Islet precursor cell (in vitro differentiated cells): ENCODE data around the gene UNC45B.
"Not testable (repeated sequence)": the region's sequence is repeated elsewhere in the genome, so short reads cannot be mapped to it uniquely, and the experiment has no call there.

Experiments
- DNase-seq: peaks from one replicate; pipeline ENCODE4 v3.0.0-alpha.2; 2018

The UNC45B gene

DNA sequence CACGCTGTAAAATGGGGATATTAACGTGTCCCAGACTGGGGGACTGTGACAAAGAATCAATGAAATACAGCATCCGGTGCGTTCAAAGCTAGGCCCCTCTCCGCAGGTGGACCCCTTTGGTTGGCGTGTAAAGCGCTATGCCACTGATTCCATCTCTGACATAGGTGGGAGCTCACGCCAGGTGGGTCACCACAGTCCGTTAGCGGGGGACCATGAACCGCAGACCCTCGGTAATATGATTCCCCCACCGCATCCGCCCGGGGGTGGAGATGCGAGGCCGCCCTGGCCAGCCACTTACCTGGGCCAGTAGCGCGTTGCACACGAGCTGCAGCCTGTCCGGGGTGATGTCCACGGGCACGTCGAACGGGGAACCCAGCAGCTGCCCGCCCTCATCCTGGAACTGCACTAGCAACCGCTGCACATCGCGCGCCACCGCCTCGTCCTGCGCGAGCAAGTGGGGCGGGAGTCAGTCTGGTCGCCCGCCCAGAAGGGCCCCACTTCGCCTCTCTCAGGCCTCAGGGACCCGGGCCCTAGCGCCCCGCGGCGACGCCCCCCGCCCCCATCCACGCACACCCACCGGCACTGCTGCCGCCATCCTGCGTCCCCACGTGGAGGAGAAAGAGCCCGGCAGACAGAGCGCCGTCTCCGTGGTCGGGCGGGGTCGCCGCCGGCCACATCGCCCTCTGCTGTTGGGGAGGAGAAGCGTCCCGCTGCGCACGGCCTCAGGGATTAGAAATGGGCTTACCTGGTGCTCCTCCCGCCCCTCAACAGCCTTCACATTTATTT, 5.7 kb upstream of the UNC45B start, which contains the start of gene NLE1:
TSS of gene NLE1 (minus strand) at position 623 of the 786 bp plus-strand sequence. CDS start at position 595, 28 bp downstream.
- DNase-seq, result peak; percentile 94

DNA sequence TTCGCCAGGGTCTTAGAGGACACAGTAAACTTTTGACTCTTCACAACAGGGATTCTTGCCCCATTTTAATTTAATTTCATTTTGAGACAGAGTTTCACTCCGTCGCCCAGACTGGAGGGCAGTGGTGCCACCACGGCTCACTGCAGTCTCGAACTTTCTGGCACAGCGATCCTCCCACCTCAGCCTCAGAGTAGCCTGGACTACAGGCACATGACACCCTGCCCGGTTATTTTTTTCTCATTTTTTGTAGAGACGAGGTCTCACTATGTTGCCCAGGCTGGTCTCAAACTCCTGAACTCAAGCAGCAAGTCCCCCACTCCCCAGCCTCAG, 5.2 kb upstream of the UNC45B start:
- no peak for DNase-seq

DNA sequence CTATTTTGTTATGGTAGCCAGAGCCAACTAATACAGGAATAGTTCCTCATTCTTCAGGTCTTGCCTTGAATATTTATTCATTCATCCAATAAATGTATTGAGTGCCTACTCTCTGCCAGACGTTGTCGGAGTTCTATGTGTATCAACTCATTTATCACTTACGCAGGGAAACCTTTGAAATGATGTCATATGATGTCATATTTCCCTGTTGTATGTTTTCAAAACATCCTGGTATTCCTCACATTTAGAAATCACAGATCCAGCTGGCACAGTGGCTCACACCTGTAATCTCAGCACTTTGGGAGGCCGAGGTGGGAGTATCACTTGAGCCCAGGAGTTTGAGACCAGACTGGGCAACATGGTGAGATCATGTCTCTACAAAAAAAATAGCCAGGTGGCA, 2.8 kb upstream of the UNC45B start:
- no peak for DNase-seq

DNA sequence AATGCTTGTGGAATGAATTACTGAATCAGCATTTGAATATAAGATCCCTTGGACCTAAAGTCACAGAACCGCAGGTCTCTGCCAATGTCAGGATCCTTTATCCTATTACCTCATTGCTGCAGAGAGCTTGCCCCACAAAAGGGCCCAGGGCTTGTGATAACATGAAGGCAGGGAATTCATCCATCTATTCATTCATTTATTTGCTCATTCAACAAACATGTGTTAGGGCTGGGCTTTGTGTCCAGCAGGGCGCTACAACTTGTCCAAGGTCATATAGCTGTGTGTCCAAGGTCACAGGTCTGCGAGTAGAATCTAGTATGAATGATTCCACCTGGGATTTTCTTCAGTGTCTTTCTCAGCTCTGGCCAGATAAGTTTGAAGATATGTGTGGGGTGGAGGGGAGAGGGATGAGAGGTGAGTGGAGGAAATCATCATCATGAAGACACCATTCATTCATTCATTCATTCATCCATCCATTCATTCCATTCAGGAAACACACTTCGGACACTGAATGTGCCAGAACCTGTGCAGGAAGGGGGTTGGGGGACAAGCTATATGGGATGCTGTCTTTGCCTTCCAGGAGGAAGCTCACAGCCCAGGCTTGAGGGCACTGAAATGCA, 1.3 kb upstream of the UNC45B start:
- DNase-seq, result no peak

DNA sequence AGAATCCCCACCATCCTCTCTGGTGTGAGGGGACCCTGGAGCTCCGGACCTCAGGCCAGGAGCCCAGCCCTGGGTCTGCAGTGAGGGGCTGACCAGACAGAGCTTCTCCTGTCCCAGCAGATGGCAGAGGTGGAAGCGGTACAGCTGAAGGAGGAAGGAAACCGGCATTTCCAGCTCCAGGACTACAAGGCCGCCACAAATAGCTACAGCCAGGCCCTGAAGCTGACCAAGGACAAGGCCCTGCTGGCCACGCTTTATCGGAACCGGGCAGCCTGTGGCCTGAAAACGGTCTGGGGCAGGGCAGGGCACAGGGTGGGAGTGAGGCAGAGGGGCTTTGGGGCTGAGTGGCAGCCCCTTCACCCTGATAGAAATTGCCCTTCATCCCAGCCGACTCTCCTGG, 527 bp downstream of the UNC45B start:
- DNase-seq, result no peak

DNA sequence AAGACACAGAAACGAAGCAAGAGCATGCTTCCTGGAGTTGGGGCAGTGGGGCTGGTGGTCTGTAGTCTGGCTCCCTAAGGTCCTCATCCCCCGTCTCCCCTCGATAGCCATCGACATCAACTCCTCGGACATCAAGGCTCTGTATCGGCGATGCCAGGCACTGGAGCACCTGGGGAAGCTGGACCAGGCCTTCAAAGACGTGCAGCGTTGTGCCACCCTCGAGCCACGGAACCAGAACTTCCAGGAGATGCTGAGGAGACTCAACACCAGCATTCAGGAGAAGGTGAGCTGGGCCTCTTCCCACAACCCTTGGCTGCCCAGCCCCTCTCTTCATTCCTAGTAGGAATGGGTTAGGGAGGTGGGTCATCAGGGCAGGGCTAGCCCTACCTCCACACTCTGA, 2.3 kb downstream of the UNC45B start:
- no peak for DNase-seq

DNA sequence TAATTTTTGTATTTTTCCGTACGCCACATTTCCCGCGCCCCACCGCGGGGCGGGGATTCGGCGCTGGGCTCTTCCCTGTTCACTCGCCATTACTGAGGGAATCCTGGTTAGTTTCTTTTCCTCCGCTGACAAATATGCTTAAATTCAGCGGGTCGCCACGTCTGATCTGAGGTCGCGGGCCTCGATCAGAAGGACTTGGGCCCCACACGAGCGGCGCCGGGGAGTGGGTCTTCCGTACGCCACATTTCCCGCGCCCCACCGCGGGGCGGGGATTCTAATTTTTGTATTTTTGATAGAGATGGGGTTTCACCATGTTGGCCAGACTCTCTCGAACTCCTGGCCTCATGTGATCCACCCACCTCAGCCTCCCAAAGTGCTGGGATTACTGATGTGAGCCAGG, 3.5 kb downstream of the UNC45B start:
- not testable (repeated sequence) for DNase-seq

DNA sequence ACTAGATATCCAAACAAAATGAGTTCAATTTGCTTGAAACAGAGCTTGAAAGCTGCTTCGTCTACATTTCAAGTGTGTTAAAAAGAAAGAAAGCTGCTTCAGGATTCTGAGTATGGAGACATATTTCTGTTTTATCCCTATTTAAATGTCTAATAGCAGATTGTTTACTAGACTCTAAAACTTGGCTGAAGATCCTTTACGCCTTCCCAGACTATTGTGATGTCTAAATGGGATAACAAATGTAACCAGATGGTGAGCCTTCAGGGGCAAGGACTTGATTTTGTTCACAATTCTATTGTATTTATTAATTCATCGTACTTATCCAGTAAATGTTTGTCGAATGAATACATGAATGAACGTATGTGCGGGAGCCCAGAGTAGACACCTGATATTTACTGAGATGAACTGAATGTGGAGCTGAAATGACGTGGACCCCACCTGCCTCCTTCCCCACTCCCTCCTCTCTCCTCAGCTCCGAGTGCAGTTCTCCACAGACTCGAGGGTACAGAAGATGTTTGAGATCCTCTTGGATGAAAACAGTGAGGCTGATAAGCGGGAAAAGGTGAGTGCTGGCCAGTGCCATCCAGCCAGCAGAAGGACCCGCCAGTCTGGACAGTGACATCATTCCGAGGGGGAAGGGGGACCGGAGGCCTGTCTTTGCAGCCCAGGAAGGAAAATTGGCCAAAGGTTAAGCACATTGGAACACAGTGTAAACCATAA, 5.0 kb downstream of the UNC45B start:
- DNase-seq, result no peak

DNA sequence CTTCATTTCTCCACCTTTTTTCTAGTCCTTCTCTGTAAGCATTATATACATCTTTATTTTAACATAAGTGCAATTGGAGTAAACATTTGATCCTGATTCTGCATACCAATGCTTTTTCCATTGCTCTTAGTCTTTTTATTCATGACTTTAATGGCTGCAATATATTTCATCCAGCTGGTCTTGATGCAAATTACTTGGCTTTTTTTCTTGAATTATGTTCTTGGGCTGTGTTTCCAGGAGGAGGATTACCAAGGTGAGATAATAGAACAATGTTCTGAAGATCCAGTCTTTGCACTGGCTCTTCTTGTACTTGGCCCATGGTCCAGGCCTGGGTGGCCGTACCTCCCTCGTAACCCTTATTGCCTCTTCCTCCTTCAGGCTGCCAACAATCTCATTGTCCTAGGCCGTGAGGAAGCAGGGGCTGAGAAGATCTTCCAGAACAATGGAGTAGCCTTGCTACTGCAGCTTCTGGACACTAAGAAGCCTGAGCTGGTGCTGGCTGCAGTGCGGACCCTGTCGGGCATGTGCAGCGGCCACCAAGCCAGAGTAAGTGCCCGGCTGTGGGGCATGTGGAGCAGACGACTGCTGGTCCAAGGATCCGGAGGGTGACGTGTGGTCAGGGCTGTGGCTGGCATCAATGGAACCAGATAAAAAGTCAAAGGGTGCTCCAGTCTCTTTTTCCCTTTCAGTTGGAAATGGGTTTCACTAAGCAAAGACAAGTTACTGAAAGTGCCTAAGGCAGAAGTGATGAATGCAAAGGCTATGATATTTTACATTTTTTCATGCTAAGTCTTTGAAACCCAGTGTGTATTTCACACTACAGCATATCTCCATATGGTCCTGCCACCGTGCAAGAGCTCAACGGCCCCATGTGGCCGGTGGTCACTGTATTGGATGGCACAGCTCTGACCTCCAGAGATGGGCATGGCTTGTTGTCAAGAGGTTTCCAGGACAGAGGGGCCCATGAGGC, 6.9 kb downstream of the UNC45B start:
- DNase-seq, result no peak

DNA sequence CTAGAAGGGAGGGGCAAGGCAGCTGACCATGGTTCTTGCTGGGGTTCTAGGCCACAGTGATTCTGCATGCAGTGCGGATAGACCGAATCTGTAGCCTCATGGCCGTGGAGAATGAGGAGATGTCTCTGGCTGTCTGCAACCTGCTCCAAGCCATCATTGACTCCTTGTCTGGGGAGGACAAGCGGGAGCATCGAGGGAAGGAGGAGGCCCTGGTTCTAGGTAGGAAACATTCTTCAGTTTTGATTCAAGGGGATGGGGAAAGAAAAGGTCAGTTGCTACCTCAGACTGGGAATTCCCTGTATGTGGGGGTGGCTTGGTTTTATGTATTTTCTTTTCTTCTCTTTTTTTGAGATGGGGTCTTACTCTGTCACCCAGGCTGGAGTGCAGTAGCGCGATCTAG, 7.6 kb downstream of the UNC45B start:
- no peak for DNase-seq

DNA sequence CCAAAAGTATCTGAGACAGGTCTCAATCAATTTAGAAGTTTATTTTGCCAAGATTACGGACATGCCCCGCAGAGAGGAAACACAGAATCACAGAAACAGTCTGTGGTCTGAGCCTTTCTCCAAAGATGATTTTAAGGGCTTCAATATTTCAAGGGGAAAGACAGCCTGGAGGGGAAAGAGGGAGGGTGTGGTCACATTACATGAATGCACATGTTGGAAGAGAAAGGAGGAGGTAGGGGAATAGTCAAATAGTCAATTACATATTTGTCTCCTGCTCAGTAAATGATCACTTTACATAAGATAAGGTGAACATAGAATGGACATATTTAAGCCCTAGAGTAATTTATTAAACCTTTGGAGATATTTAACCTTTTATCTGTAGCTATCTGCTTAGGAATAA, 12.3 kb downstream of the UNC45B start:
- no peak for DNase-seq

DNA sequence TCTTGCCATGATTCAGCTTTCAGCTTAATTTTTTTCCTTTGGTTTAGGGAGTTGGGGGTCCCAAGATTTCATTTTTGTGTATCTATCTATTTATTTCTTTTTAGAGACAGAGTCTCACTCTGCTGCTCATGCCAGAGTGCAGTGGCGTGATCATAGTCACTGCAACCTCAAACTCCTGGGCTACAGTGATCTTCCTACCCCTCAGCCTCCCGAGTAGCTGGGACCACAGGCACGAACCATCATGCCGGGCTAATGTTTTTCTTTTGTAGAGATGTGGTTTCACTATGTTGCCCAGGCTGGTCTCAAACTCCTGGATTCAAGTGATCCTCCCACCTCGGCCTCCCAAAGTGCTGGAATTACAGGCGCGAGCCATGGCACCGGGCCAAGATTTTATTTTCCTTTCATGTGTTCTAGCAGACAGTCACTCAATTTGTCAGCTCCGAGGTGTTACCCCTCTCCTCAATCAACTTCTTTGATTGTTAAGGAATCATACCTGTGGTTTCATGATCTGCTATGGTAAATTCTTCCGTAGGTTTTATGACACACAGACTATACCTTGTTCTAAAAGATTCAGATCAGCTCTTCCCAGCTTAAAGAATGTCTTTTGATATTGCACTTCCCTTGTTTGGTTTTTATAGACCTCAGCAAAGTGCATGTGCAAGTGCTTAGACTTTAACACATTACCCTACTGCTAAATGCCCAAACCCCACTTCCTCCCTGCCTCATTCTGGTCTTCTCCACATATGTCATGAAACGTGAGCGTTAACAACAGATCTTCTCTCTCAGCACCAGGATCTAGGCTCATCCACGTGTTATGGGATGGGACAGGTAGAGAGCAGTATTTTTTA, 13.0 kb downstream of the UNC45B start:
- no peak for DNase-seq

DNA sequence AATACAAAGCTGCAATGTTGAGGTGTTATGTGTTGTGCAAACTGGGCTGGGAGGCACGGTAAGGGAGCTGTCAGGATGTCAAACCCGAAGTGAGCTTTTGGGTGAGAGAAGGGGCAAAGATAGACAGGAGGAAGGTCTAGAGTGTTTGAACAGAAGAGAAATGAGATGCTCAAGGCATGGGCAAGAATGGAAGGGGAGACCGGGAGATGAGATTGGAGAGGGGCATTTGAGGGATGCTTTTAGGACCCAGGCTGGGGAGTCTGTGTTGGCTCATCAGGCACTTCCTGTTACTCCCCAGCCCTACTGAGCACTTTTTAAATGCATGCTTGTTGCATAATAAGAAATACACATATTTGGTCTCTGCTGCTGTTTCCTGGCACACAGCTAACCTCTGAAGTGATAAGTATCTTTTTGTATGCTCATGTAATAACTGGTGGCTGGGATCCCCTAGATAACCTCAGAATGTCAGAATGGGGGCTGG, 13.7 kb downstream of the UNC45B start:
- no peak for DNase-seq

DNA sequence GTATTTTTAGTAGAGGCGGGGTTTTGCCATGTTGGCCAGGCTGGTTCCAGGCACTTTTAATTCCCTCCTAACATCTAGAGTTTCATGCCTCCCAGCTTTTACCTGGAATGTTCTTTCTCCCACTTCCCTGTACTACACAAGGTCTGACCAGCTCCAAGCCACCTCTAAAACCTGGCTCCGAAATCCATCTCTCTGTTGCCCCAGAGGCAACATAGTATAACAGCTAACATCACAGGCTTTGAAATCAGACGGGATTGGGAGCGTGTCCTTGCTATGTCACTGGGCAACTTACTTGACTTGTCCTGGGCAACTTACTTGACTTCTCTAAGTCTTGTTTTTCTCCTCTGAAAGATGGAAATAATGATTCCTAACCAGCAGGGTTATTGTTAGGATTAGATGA, 15.1 kb downstream of the UNC45B start:
- DNase-seq, result no peak

DNA sequence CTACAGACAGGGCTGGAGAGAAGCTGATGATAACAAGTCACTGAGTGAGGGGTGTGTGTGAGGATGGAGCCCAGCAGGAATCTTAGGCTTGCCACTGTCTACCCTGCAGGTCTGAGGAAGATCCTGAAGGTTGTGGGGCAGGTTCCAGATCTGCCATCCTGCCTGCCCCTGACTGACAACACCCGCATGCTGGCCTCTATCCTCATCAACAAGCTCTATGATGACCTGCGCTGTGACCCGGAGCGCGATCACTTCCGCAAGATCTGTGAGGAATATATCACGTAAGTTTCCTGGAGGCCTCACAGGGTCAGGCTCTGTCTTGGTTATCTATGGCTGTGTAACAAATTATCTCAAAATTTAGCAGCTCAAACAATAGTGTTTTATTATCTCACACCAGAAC, 16.3 kb downstream of the UNC45B start:
- DNase-seq, result no peak

DNA sequence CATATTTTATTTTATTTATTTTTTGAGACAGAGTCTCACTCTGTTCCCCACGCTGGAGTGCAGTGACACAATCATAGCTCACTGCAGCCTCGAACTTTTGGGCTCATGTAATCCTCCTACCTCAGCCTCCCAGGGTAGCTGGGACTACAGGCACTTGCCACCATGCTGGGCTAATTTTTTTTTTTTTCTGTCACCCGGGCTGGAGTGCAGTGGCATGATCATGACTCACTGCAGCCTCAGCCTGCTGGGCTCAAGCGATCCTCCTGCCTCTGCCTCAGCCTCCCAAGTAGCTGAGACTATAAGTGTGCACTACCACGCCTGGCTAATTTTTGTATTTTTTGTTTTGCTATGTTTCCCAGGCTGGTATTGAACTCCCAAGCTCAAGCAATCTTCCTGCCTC, 17.1 kb downstream of the UNC45B start:
- DNase-seq, result no peak

DNA sequence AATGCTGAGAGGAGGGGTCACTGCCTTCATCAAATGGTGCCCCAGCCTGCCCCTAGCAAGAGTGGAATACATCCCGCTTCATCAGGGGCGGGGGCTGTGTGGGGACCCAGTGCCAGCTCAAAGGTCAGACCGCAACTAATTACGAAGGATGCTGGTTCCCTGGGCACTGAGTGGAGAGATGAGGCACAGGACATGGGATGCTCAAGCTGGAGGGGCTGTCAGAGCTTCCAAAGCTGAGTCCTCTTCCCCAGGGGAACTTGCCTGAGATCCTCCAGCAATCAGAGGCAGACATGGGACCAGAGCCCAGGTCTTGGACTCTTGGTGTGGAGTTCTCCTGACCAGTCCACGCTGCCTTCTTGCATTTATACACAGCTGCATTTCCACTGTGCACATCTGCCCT, 18.9 kb downstream of the UNC45B start:
- no peak for DNase-seq

DNA sequence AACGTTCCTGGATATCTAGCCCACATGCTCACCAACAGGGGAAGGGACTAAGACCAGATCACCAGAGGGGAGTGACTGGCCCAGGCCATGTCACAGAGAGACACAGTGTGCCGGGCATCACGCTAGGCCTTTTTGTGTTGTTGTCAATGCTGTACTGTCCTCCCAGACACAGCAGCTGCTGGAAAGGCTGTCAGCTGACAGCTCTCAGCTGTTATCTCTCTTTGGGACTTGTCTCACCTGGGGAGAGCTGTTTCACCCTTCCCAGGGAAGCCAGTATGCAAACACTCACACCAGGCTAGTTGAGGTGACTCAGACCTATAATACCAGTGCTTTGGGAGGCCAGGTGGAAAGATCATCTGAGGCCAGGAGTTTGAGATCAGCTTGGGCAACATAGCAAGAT, 19.4 kb downstream of the UNC45B start:
- DNase-seq, result no peak

DNA sequence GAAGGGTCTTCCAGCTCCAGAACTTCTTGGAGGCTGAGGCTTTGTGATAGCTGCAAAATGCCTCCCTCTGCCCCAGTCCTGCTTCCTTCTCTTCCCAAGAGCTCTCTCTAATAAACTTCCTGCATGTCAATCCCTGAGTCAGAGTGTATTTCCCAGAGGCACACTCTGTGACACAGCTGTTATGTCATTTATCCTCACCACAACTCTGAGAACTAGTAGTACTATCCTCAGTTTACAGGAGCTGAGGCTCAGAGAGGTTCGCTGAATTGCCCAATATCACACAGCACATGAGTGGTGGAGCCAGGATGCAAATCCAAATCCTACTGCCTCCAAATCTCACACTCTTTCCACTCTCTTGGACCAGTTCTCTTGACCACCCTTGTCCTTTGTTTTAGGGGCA, 20.0 kb downstream of the UNC45B start:
- DNase-seq, result no peak

DNA sequence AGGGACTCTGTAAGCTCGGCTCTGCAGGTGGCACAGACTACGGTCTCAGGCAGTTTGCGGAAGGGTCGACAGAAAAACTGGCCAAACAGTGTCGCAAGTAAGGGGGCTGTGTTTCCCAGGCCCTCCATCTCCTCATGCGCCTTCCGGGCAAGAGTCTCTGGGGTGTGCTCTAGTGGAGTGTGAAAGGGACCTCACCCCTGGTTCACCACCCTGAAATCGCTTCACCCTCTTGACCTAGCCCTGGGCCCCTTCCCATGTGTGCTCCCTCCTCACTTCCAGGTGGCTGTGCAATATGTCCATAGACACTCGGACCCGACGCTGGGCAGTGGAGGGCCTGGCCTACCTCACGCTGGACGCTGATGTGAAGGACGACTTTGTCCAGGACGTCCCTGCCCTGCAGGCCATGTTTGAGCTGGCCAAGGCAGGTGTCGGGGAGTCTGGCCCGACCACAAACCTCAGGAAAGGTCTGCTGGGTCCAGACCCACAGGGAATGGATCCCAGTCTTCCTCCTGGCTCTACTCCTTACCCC, 22.3 kb downstream of the UNC45B start:
- DNase-seq, result no peak

DNA sequence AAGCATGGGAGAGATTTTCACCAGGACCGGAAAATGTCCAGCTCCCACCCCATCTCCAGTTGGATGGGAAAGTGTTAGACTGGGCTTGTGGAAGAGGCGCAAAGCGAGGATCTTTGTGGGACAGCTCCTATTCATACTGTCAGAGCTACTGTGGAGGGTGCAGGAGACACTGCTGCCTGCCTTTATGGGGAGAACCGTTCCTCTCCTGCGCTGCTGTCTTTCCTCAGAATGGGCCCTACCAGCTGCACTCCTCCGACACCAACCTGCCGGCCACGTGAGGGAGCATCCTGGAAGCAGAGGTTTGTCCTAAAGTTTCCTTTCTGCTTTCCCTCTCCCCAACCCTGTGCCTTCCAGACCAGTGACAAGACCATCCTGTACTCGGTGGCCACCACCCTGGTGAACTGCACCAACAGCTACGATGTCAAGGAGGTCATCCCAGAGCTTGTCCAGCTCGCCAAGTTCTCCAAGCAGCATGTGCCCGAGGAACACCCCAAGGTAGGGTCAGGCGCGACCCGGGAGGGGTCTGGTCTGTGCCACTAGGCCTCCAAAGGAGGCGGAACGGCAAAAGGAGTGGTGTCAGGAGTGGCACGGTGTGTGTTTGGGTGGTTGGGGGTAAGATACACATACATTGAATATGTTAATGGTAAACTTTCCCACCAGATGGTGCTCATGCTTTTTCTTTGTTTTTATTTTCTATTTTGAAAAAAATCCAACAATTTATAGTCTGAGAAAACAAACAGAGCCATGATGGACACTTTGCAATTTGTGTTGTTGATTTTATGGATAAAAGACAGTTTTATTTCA, 23.6 kb downstream of the UNC45B start:
- no peak for DNase-seq
